OCI-LY1 (cell line): Measurements from ENCODE around the gene AFAP1L2.

Experiments used
- EZH2 ChIP-seq: fragments of 200-600 bp; sonication (generic), shearing (Covaris generic); IDR thresholded peaks from 2 replicates; pipeline ENCODE4 v1.8.0; 2017; ENCODE audit warnings: borderline replicate concordance, mixed run types, mild to moderate bottlenecking, antibody characterized with exemption, low read length, moderate library complexity, mixed read lengths
- TF ChIP-seq, protein P1 (sequence below): fragments of 200-600 bp; sonication (generic), shearing (Covaris generic); IDR thresholded peaks from 2 replicates; pipeline ENCODE4 v1.5.1; 2017; ENCODE audit warnings: mild to moderate bottlenecking, antibody characterized with exemption, low read length, moderate library complexity, mixed read lengths

DNA sequence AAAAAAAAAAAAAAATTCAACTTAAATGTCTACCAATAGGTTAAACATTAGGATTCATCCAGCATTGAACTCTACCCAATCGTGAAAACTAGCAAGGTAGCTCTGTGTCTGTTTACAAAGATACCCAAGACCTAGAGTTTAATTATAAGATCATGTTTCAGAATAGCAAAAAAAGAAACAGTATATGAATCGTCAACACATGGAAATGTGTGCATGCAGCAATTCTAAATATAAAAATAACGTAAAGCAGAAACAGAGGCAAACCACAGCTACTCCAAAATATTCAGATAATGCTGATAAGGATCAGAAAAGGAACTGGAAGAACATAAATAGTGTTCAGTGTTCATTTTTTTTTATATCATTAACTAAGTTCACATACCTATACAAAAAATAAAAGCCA is 68.7 kb downstream of the AFAP1L2 start:
- TF ChIP-seq, protein P1, sequence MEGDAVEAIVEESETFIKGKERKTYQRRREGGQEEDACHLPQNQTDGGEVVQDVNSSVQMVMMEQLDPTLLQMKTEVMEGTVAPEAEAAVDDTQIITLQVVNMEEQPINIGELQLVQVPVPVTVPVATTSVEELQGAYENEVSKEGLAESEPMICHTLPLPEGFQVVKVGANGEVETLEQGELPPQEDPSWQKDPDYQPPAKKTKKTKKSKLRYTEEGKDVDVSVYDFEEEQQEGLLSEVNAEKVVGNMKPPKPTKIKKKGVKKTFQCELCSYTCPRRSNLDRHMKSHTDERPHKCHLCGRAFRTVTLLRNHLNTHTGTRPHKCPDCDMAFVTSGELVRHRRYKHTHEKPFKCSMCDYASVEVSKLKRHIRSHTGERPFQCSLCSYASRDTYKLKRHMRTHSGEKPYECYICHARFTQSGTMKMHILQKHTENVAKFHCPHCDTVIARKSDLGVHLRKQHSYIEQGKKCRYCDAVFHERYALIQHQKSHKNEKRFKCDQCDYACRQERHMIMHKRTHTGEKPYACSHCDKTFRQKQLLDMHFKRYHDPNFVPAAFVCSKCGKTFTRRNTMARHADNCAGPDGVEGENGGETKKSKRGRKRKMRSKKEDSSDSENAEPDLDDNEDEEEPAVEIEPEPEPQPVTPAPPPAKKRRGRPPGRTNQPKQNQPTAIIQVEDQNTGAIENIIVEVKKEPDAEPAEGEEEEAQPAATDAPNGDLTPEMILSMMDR: no peak
- TF ChIP-seq EZH2: no peak
